ENCODE data around the gene NAALADL2. TPM values are rescaled to one million over a fixed set of nuclear protein-coding genes. Genes with fewer than 3 reads are reported as not detected.

Gene NAALADL2
- total RNA-seq, 2 donors from 2014 or later: 0.70 TPM; not detected in 1

DNA sequence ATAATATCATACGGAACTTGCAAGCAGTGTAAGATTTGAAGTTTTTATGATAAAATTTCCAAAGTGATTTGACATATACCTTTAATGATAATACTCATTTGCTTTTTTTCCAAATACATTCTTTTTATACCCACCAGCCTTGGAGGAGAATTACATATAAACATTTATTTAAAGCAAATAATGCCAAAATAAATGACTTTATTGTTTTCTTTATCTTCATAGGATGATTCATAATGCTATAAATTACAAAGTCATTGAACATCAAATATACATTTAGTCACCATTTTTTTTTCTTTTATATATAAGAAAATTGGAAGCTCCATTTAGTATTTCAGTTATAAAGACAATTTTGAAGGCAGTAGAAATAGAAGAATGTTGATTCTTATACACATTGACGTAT is 450.9 kb downstream of the NAALADL2 start:
- H3K27ac Mint-ChIP-seq: no peak overlapping the region
- no peak overlapping the region for H3K4me3 Mint-ChIP-seq
- no peak for DNase-seq (ENCODE audit: low spot score)
- ATAC-seq: no peak
- H3K36me3 Mint-ChIP-seq: no peaks in the 10 kb centered on the region
- no peaks in the 10 kb centered on the region for H3K27me3 Mint-ChIP-seq
- no peaks in the 10 kb centered on the region for H3K4me1 Mint-ChIP-seq (ENCODE audit: low read depth in 2 of 2)
- H3K9me3 Mint-ChIP-seq: peaks cover 4% of the 10 kb centered on the region

DNA sequence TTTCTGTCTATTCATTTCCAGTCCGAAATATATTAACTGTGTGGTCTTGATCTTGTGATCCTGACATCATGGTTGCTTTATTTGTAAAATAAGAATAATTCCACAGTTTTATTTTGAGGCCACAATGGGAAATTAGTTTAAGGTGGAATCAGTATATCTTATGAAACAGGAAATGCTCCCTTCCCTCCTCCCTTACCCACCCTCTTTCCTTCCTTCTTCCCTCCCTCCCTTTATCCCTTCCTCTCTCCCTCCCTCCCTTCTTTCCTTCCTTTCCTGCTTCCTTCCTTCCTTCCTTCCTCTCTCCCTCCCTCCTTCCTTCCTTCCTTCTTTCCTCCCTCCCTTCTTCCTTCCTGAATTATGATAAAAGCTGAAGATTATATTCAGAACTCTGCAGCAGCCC is 452.3 kb downstream of the NAALADL2 start:
- DNase-seq (ENCODE audit: low spot score): no peak
- H3K4me1 Mint-ChIP-seq (ENCODE audit: low read depth in 2 of 2): no peaks in the 10 kb centered on the region
- no peaks in the 10 kb centered on the region for H3K36me3 Mint-ChIP-seq
- no peak overlapping the region for H3K4me3 Mint-ChIP-seq
- H3K9me3 Mint-ChIP-seq: peaks cover 4% of the 10 kb centered on the region
- no peak for ATAC-seq
- H3K27ac Mint-ChIP-seq: no peak overlapping the region
- H3K27me3 Mint-ChIP-seq: no peaks in the 10 kb centered on the region

DNA sequence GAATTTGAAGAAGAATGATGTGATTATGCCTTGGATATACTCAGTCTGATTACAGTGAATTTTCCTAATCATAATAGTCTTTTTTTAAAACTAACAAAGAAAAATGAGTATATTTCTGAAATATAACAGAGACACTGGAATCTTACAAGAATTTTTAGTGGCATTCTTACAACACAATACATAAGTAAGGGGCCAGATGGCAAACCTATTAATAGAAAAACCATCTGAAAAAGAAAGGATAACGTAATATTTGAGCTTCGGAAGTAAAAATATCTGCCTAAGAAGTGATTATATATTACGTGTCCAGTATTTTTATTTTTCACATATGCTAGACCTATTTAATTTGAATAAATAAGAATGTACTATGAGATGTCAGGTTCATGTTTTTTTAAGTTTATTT is 452.8 kb downstream of the NAALADL2 start:
- Mint-ChIP-seq H3K9me3 (peaks cover 4% of the 10 kb centered on the region), H3K27me3 (no peaks in the 10 kb centered on the region), H3K4me1 (ENCODE audit: low read depth in 2 of 2) (no peaks in the 10 kb centered on the region), H3K4me3 (no peak overlapping the region), H3K36me3 (no peaks in the 10 kb centered on the region), H3K27ac (no peak overlapping the region)
- ATAC-seq (no peak), DNase-seq (ENCODE audit: low spot score) (no peak)

DNA sequence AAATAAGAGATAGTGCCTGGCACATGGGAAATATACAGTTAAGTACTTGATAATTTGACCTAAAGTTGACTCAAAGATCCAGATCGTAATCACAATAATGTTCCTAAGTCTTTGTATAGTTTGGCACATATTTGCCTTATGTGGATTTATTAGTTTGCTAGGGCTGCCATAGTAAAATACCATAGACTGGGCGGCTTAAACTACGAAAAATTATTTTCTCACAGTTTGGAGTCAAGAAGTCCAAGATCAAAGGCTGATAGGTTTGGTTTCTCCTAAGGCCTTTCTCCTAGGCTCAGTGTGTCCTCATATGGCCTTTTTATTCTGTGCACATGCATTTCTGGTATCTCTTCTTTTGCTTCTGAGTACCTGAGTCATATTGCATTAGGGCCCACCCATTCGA is 453.7 kb downstream of the NAALADL2 start:
- DNase-seq (ENCODE audit: low spot score) (no peak), ATAC-seq (no peak)
- Mint-ChIP-seq H3K36me3 (no peaks in the 10 kb centered on the region), H3K4me1 (ENCODE audit: low read depth in 2 of 2) (no peaks in the 10 kb centered on the region), H3K4me3 (no peak overlapping the region), H3K27me3 (no peaks in the 10 kb centered on the region), H3K27ac (no peak overlapping the region), H3K9me3 (peaks cover 4% of the 10 kb centered on the region)

DNA sequence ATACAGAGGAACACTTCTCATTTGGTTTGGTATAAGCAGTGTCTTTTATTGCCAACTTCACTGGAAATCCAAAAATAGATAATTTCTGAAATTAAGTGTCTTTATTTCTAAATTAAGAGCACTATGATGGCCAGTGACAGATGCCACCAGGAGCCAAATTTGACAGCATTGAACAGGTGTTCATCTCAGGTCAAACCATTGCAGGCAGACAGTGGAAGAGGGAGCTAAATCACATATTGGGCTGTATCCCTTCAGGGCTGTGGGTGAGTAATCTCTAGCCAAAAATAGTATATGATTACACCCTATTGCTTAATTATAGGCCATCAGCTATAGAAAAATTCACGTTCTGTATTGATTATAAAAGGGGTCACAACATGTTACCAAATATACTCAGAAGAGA is 457.7 kb downstream of the NAALADL2 start:
- H3K4me1 Mint-ChIP-seq (ENCODE audit: low read depth in 2 of 2): no peaks in the 10 kb centered on the region
- H3K27ac Mint-ChIP-seq: no peak overlapping the region
- DNase-seq (ENCODE audit: low spot score) (no peak), ATAC-seq (no peak)
- no peak overlapping the region for H3K4me3 Mint-ChIP-seq
- H3K27me3 Mint-ChIP-seq: no peaks in the 10 kb centered on the region
- peaks cover 7% of the 10 kb centered on the region for H3K9me3 Mint-ChIP-seq
- H3K36me3 Mint-ChIP-seq: no peaks in the 10 kb centered on the region

DNA sequence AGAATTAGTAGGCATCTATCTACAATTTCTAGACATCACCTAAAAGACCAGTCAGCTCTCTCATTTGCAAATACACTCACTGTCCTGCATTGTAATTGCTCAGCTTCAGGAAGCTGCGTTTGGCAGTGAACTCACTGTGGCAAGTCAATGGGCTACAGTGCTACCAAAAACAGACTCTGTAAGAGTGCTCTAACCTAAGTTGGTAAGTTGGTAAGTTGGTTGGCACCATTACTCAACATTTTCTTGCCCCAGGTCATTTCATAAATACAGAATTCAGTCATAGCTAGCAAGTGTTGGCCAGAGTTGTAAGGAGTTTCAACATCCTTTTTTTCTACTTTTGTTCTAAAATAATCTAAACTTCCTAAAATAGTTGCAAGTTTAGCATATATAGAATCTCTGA is 466.3 kb downstream of the NAALADL2 start:
- H3K36me3 Mint-ChIP-seq: no peaks in the 10 kb centered on the region
- DNase-seq (ENCODE audit: low spot score): no peak
- H3K4me3 Mint-ChIP-seq: no peak overlapping the region
- no peak overlapping the region for H3K27ac Mint-ChIP-seq
- no peaks in the 10 kb centered on the region for H3K27me3 Mint-ChIP-seq
- peaks cover 6% of the 10 kb centered on the region for H3K9me3 Mint-ChIP-seq
- no peak for ATAC-seq
- H3K4me1 Mint-ChIP-seq (ENCODE audit: low read depth in 2 of 2): no peaks in the 10 kb centered on the region

DNA sequence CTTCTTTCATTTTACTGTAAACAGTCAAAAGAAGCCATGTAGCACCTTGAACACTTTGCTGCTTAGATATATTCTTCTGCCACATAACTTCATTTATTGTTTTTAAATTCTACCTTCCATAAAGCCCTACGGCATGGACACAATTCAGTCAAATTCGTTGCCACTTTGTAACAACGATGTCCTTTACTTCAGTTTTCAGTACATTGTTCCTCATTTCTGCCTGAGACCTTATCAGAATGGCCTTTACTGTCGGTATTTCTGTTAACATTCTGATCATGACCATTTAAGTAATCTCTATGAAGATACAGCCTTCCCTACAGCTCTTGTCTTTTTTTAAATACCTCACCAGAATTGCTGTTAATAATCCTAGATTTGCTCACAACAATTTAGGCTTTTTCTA is 466.9 kb downstream of the NAALADL2 start:
- no peak overlapping the region for H3K4me3 Mint-ChIP-seq
- H3K27me3 Mint-ChIP-seq: no peaks in the 10 kb centered on the region
- peaks cover 6% of the 10 kb centered on the region for H3K36me3 Mint-ChIP-seq
- H3K27ac Mint-ChIP-seq: no peak overlapping the region
- H3K4me1 Mint-ChIP-seq (ENCODE audit: low read depth in 2 of 2): no peaks in the 10 kb centered on the region
- peaks cover 10% of the 10 kb centered on the region for H3K9me3 Mint-ChIP-seq
- no peak for DNase-seq (ENCODE audit: low spot score)
- ATAC-seq: no peak

DNA sequence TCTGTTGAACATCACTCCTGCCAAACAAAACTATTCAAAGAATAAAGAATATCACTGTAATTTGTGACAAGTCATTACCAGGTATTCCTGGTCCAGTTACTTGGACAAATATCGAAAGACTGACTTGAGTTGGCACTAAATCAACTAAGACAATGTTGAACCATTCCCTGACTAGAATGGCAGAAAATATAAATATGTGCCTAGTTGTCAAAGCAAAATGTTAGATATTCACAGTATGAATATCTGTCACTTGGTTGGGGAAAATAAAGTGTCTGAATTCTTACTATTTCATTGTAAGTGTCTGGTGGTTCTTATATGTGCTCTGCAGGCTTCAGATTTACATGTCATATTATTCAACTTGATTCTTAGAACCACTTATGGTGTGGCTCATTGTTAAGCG is 470.2 kb downstream of the NAALADL2 start:
- DNase-seq (ENCODE audit: low spot score) (no peak), ATAC-seq (no peak)
- Mint-ChIP-seq H3K36me3 (peaks cover 11% of the 10 kb centered on the region), H3K9me3 (peaks cover 20% of the 10 kb centered on the region), H3K27ac (no peak overlapping the region), H3K4me1 (ENCODE audit: low read depth in 2 of 2) (no peaks in the 10 kb centered on the region), H3K4me3 (no peak overlapping the region), H3K27me3 (no peaks in the 10 kb centered on the region)

DNA sequence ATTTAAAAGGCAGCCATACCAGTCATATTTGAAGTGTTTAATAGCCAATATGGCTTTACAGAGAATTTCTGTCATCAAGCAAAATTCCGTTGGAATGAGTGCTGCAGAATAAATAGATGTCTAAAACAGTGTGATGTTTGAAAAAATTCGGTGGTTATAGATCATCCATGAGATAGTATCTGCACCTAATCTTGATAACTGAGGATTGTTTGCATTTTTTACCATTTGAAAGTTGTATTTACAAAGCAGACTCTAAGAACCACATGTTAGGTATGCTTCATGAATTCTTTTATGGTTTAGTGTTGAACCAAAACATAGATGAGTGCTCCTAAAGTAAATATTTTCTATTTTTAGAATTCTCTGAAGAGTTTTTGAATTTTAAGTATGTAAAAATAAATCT is 476.1 kb downstream of the NAALADL2 start:
- no peaks in the 10 kb centered on the region for H3K4me1 Mint-ChIP-seq (ENCODE audit: low read depth in 2 of 2)
- ATAC-seq (no peak), DNase-seq (ENCODE audit: low spot score) (no peak)
- H3K27ac Mint-ChIP-seq: no peak overlapping the region
- no peak overlapping the region for H3K4me3 Mint-ChIP-seq
- no peaks in the 10 kb centered on the region for H3K27me3 Mint-ChIP-seq
- H3K36me3 Mint-ChIP-seq: peaks cover 11% of the 10 kb centered on the region
- peaks cover 21% of the 10 kb centered on the region for H3K9me3 Mint-ChIP-seq

DNA sequence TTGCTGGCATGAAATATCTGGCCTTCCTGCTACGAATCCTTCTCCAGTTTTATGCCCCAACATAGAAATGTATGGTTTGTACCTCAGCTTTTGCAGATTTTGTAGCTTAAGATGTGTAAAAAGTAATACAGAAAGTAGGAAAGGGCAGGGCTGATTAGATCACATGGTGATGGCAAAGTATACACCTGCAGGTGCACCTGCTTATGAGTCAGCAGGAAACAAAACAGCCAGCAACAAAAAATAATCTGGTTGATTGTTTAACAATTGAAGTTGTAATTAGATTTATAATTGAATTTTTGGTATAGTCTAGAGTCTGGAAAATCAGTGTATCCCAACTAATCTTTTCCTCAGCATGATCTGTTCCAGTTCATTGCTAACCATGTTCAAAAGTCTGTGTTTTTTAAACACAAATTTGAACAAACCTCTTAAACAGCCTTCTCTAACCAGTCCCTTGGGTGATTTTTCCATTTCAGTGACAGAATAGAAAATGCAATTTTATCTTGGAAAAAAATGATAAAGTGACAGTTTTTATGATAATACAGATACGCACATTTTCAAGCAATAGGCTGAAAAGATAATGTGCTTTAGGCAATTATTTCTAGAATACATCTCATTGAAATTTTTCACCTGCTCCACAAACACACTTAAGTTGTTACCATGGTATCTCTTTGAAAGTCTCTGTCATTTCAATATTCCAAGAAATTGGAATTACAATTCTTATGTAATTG is 477.4 kb downstream of the NAALADL2 start:
- Mint-ChIP-seq H3K4me3 (no peak overlapping the region), H3K27ac (no peak overlapping the region), H3K27me3 (no peaks in the 10 kb centered on the region), H3K4me1 (ENCODE audit: low read depth in 2 of 2) (no peaks in the 10 kb centered on the region), H3K9me3 (peaks cover 13% of the 10 kb centered on the region), H3K36me3 (peaks cover under 1% of the 10 kb centered on the region)
- ATAC-seq (no peak), DNase-seq (ENCODE audit: low spot score) (no peak)

DNA sequence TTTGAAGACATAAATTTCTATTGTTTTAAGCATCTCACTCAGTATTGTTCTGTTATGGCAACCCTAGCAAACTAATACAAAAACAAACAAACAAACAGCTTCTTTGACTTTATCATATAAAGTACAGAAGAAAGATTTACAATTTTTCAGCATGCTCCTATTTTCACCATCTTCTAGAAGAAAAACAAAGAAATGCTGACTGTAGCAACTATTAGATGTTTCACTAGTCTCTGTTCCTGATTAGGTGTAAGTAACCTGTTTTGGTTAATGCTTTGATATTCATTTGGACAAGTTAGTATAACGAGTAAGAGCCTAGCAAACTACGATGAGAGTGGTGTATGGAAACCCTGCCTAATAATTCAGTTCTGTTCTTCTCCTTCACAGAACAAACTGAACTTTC is 478.5 kb downstream of the NAALADL2 start:
- H3K27me3 Mint-ChIP-seq: no peaks in the 10 kb centered on the region
- ATAC-seq (no peak), DNase-seq (ENCODE audit: low spot score) (no peak)
- no peaks in the 10 kb centered on the region for H3K36me3 Mint-ChIP-seq
- H3K9me3 Mint-ChIP-seq: peaks cover 13% of the 10 kb centered on the region
- no peak overlapping the region for H3K27ac Mint-ChIP-seq
- no peak overlapping the region for H3K4me3 Mint-ChIP-seq
- H3K4me1 Mint-ChIP-seq (ENCODE audit: low read depth in 2 of 2): no peaks in the 10 kb centered on the region

DNA sequence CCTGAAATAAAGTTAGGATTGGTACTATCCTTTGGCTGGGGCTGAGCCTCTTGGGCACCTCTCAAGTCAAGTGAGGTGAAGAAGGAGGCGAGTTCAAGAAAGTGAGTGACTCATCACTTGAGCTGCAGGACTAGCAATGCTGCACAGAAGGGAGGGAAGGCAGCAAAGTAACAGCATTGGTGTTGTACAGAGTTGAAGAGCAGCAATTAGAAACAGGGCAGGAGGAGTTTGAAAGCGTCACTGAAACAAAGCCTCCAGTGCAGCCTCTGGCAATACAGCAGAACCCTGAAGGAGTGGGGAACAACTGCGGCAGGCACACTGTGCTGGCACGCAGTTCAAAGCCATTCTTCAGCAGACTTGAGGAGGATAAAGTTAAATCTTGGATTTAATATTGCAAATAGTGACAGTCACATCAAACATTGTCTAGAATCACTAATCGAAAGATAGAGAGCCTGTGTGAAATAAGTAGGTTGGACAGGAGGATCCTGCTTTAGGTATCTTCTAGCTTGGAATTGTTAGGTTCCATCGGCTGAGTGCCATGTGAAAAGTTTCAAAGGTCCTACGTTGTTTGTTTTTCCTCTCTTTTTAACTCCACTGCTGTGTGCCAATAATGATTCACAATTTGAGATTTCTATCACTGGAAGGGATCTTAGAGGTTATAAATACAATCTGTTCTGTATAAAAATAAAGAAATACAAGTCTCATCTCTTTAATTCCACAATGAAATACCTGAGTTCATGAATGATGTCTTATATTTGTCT is 479.8 kb downstream of the NAALADL2 start:
- H3K4me3 Mint-ChIP-seq: no peak overlapping the region
- peaks cover 7% of the 10 kb centered on the region for H3K9me3 Mint-ChIP-seq
- ATAC-seq: no peak
- H3K27ac Mint-ChIP-seq: no peak overlapping the region
- H3K27me3 Mint-ChIP-seq: no peaks in the 10 kb centered on the region
- no peaks in the 10 kb centered on the region for H3K36me3 Mint-ChIP-seq
- H3K4me1 Mint-ChIP-seq (ENCODE audit: low read depth in 2 of 2): no peaks in the 10 kb centered on the region
- no peak for DNase-seq (ENCODE audit: low spot score)

DNA sequence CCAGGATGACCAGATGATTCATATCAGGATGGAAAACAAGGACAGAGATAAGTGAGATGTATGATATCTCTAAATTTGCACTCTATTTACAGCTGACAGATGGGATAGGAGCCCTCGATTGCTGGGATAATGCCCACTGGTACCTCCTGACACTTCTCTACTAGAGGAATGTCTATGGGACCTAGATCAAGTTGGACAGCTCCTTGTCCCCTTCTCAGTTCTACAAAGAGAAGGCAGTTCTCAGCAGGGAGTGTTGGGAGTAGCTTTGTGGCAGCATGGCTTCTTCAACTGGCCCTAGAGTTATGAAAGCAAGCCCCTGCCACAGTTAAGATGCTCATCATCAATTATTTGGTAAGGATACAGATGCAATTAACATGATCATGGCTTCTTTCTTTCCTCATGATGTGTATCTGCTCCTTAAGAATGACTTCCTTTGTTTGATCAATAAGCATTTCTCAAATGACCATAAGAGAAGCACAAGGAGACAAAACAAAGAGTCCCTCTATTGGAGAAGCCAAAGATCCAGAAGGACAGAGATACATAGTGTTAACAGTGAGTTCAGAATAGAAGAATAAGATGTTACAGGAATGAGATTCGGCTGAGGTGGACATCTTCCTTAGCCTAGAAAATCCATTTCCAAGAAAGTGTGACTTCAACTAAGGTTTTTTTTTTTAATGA is 481.3 kb downstream of the NAALADL2 start:
- no peak for ATAC-seq
- H3K36me3 Mint-ChIP-seq: no peaks in the 10 kb centered on the region
- no peaks in the 10 kb centered on the region for H3K4me1 Mint-ChIP-seq (ENCODE audit: low read depth in 2 of 2)
- H3K27ac Mint-ChIP-seq: no peak overlapping the region
- no peaks in the 10 kb centered on the region for H3K27me3 Mint-ChIP-seq
- no peak for DNase-seq (ENCODE audit: low spot score)
- H3K9me3 Mint-ChIP-seq: peaks cover 10% of the 10 kb centered on the region
- no peak overlapping the region for H3K4me3 Mint-ChIP-seq

DNA sequence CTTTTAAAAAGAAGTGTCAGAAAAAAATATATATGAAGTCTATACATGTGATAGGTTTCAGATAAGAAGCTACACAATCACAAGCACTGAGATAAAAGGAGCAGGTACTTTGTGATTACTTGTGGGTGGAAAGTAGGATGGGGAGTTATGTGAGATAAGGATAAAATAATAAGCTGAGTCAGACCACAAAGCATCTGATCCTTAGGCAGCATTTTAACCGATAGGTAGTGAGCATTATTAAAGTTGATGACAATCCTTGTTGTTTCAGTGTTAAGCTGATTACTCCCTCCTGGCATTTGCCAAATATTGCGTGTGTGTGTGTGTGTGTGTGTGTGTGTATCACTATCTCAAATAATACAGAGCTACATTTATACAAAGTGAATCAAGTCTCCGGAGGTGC is 483.1 kb downstream of the NAALADL2 start:
- no peak for DNase-seq (ENCODE audit: low spot score)
- H3K4me1 Mint-ChIP-seq (ENCODE audit: low read depth in 2 of 2): no peaks in the 10 kb centered on the region
- no peaks in the 10 kb centered on the region for H3K36me3 Mint-ChIP-seq
- H3K27ac Mint-ChIP-seq: no peak overlapping the region
- peaks cover 11% of the 10 kb centered on the region for H3K9me3 Mint-ChIP-seq
- ATAC-seq: no peak
- H3K27me3 Mint-ChIP-seq: no peaks in the 10 kb centered on the region
- H3K4me3 Mint-ChIP-seq: no peak overlapping the region

Data from natural killer cell treated with Interleukin-12 subunit alpha and Interleukin-12 subunit beta and Interleukin-15 and Interleukin-18, amount 100 ng/mL, for 72 hours (primary cell).